CD4-positive, alpha-beta T cell treated with Interleukin-2 at 100 ng/mL for 4 hours (primary cell): ENCODE data around the gene TCAIM.
"Not testable (repeated sequence)": the region's sequence is repeated elsewhere in the genome, so short reads cannot be mapped to it uniquely, and the experiment has no call there.

ENCODE experiments used
- DNase-seq: peaks from one replicate; pipeline ENCODE4 v3.0.0-alpha.2; 2020; ENCODE audit warnings: low spot score

The TCAIM gene

GRCh38 chr3:44346590-44346989 is 8.0 kb downstream of the TCAIM start:
- DNase-seq, result not testable (repeated sequence)

- no peak for DNase-seq
Observed at GRCh38 chr3:44348993-44349392, 10.4 kb downstream of the TCAIM start.

GRCh38 chr3:44353355-44353924 is 14.9 kb downstream of the TCAIM start:
- DNase-seq, result no peak

- no peak for DNase-seq
Observed at GRCh38 chr3:44355362-44356033, 16.9 kb downstream of the TCAIM start.

GRCh38 chr3:44359146-44359751 is 20.7 kb downstream of the TCAIM start:
- DNase-seq, result no peak

- no peak for DNase-seq
Observed at GRCh38 chr3:44363591-44363990, 25.0 kb downstream of the TCAIM start.

- DNase-seq, result no peak
Observed at GRCh38 chr3:44365952-44366351, 27.4 kb downstream of the TCAIM start.

- no peak for DNase-seq
Observed at GRCh38 chr3:44375450-44375849, 36.9 kb downstream of the TCAIM start.

GRCh38 chr3:44387404-44387803 is 48.8 kb downstream of the TCAIM start:
- DNase-seq, result no peak

- DNase-seq, result no peak
Observed at GRCh38 chr3:44392489-44392888, 53.9 kb downstream of the TCAIM start.

GRCh38 chr3:44395714-44396113 is 57.1 kb downstream of the TCAIM start:
- no peak for DNase-seq

GRCh38 chr3:44396200-44397171 is 57.9 kb downstream of the TCAIM start:
- DNase-seq, result no peak

GRCh38 chr3:44398271-44398670 is 59.7 kb downstream of the TCAIM start:
- DNase-seq, result not testable (repeated sequence)

GRCh38 chr3:44398853-44399252 is 60.3 kb downstream of the TCAIM start:
- no peak for DNase-seq

GRCh38 chr3:44400771-44401170 is 62.2 kb downstream of the TCAIM start:
- no peak for DNase-seq

- DNase-seq, result no peak
Observed at GRCh38 chr3:44402548-44402947, 64.0 kb downstream of the TCAIM start.

- no peak for DNase-seq
Observed at GRCh38 chr3:44409640-44410410, 71.3 kb downstream of the TCAIM start.

GRCh38 chr3:44411031-44411645 is 72.6 kb downstream of the TCAIM start:
- no peak for DNase-seq

- no peak for DNase-seq
Observed at GRCh38 chr3:44412365-44412764, 73.8 kb downstream of the TCAIM start.

GRCh38 chr3:44414517-44415090 is 76.0 kb downstream of the TCAIM start:
- DNase-seq, result no peak

- DNase-seq, result no peak
Observed at GRCh38 chr3:44415421-44415820, 76.9 kb downstream of the TCAIM start.
